Fibroblast of lung (primary cell): ENCODE measurements around the gene XCL2. TPM values are rescaled to one million over a fixed set of nuclear protein-coding genes. Genes with fewer than 3 reads are reported as not detected.

Source experiments
- DNase-seq, 2 donors: peaks; one replicate each; pipeline versions ENCODE4 v3.0.0 to v3.0.0-alpha.2; 2010; ENCODE audit warnings: low read depth in 2 of 2
- H2AFZ ChIP-seq: 2 replicates; pipeline ENCODE4 v1.5.1; 2012; ENCODE audit warnings: low read length, control low read depth, inconsistent platforms
- H3K27ac ChIP-seq: 2 replicates; pipeline ENCODE4 v1.5.1; 2011; ENCODE audit warnings: low read length, control low read depth; ENCODE audit not compliant: insufficient read depth
- H3K27me3 ChIP-seq: 2 replicates; pipeline ENCODE4 v1.5.1; 2011; ENCODE audit warnings: mild to moderate bottlenecking, low read length; ENCODE audit not compliant: control insufficient read depth, insufficient read depth
- H3K36me3 ChIP-seq: 2 replicates; pipeline ENCODE4 v1.5.1; 2011; ENCODE audit warnings: low read length; ENCODE audit not compliant: control insufficient read depth, insufficient read depth
- H3K4me1 ChIP-seq: 2 replicates; pipeline ENCODE4 v1.5.1; 2011; ENCODE audit warnings: low read length; ENCODE audit not compliant: control insufficient read depth, insufficient read depth; ENCODE audit errors: extremely low read depth
- H3K4me2 ChIP-seq: 2 replicates; pipeline ENCODE4 v1.5.1; 2011; ENCODE audit warnings: low read length, control low read depth; ENCODE audit not compliant: insufficient read depth; ENCODE audit errors: extremely low read depth
- H3K4me3 ChIP-seq, 4 experiments: fragments of 200-600 bp in 1 of 4; sonication (generic) in 1 of 4; replicated peaks in 1 of 4; 2 replicates each; pipeline ENCODE4 v1.5.1; 2011 to 2016; ENCODE audit warnings: low read length in 4 of 4, low read depth in 3 of 4, mild to moderate bottlenecking in 3 of 4, control low read depth in 2 of 4, inconsistent platforms in 1 of 4, mixed read lengths in 1 of 4; ENCODE audit not compliant: insufficient read depth in 1 of 4; ENCODE audit errors: control extremely low read depth in 1 of 4
- H3K79me2 ChIP-seq: 2 replicates; pipeline ENCODE4 v1.5.1; 2012; ENCODE audit warnings: mild to moderate bottlenecking, low read length, inconsistent platforms; ENCODE audit not compliant: control insufficient read depth, insufficient read depth
- H3K9ac ChIP-seq: 2 replicates; pipeline ENCODE4 v1.5.1; 2011; ENCODE audit warnings: mild to moderate bottlenecking, low read length, control low read depth; ENCODE audit not compliant: insufficient read depth
- H3K9me3 ChIP-seq: 2 replicates; pipeline ENCODE4 v1.5.1; 2012; ENCODE audit warnings: low read depth, low read length; ENCODE audit not compliant: control insufficient read depth, insufficient read depth
- H4K20me1 ChIP-seq: 2 replicates; pipeline ENCODE4 v1.5.1; 2011; ENCODE audit warnings: low read length; ENCODE audit not compliant: control insufficient read depth, insufficient read depth; ENCODE audit errors: extremely low read depth
- EZH2 ChIP-seq: IDR thresholded peaks from 2 replicates; pipeline ENCODE4 v1.5.1; 2012; ENCODE audit warnings: low read length, control low read depth, mild to moderate bottlenecking; ENCODE audit errors: missing control alignments
- polyA plus RNA-seq, 2 donors: library from polyadenylated mRNA; depleted of rRNA in 1 of 2; stranded (reverse) in 1 of 2; unstranded in 1 of 2; fragments of >200 nt; gene quantifications; 2 replicates each; pipeline ENCODE4 v1.2.1, GENCODE V29; 2011 to 2012; ENCODE audit warnings: missing spikeins in 1 of 2
- total RNA-seq: library from RNA; depleted of rRNA; stranded (reverse); fragments of >200 nt; gene quantifications from 2 replicates; pipeline ENCODE4 v1.2.1, GENCODE V29; 2014
- TF ChIP-seq, protein P1 (sequence below), 2 donors: IDR thresholded peaks in 1 of 2; conservative IDR thresholded peaks in 1 of 2; 1 replicate in 1 of 2; 2 replicates in 1 of 2; pipeline ENCODE4 v1.5.1; 2011 to 2012; ENCODE audit warnings: low read length in 2 of 2, control low read depth in 1 of 2, inconsistent platforms in 1 of 2, low read depth in 1 of 2, mild to moderate bottlenecking in 1 of 2

The XCL2 gene
- total and polyA plus RNA-seq, 2 donors (not counting 1 experiment from before 2014, with no cell fraction given), result not detected

DNA sequence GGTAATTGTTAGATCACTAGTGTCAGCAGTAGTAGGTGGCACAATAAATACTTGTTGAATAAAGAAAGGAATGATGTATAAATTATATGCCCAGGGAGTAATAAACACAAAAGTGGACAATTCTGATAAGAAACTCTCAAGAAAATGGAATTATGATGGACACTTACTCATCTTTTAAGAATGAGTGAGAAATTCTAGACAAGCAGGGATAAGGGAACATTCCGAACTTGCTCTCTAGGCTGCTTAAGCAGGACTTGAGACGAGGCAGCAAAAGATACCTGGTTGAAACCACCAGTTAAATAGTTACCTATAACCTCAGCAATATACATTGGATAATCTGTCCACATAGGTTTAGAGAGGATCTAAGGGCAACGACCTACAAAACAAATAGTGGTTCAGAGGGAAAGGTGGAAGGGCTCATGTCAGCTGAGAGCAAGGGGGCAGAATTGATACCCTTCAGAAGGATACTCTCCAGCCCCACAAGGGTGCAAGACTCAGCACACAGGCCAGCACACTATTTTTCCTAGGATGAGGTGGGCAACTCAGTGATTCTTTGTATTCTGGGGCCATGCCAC, 46.3 kb downstream of the XCL2 start:
- Histone ChIP-seq H3K4me3 (no peak overlapping the region), H3K4me1 (no peaks in the 10 kb centered on the region), H3K79me2 (no peaks in the 10 kb centered on the region), H3K9me3 (no peaks in the 10 kb centered on the region), H3K27ac (no peak overlapping the region), H3K9ac (no peak overlapping the region), H4K20me1 (no peaks in the 10 kb centered on the region), H2AFZ (no peak overlapping the region), H3K36me3 (no peaks in the 10 kb centered on the region), H3K27me3 (no peaks in the 10 kb centered on the region), H3K4me2 (no peak overlapping the region)
- no peak for TF ChIP-seq EZH2
- TF ChIP-seq, protein P1, sequence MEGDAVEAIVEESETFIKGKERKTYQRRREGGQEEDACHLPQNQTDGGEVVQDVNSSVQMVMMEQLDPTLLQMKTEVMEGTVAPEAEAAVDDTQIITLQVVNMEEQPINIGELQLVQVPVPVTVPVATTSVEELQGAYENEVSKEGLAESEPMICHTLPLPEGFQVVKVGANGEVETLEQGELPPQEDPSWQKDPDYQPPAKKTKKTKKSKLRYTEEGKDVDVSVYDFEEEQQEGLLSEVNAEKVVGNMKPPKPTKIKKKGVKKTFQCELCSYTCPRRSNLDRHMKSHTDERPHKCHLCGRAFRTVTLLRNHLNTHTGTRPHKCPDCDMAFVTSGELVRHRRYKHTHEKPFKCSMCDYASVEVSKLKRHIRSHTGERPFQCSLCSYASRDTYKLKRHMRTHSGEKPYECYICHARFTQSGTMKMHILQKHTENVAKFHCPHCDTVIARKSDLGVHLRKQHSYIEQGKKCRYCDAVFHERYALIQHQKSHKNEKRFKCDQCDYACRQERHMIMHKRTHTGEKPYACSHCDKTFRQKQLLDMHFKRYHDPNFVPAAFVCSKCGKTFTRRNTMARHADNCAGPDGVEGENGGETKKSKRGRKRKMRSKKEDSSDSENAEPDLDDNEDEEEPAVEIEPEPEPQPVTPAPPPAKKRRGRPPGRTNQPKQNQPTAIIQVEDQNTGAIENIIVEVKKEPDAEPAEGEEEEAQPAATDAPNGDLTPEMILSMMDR (conservative IDR thresholded peaks at IDR 0.05 in 1 of 2, IDR thresholded peaks at IDR 0.05 in 1 of 2; ENCODE audit: low read depth in 1 of 2, low read length in 2 of 2), result no peak
- no peak for DNase-seq

DNA sequence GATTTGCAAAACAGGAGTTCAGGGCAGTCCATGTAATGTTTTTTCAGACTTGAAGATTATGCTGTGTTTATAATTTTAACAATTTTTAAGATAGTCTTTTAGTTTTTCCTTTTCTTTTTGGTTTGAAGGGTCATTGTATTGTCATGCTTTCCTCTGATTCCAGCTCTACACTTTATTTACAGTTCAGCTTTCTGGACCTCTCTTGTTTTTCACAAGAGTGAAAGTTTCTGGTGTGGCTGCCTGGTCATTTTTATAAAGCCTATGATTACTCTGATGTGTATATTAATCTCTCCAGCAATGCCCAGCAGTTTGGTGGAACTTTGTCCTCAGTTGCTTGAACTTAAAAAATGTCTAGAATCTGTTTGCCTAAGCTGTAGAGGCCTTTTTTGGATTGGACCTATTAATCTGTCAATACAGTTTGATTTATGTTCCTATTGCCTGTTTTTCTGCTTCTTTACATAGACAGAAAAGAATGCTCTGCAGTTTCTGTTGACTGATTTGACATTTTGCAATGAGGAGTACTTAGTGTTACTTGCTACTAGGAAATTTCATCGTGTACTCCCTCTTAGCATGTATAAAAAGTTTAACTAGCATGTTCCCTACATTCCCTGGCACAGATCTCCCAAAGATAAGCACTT, 52.2 kb downstream of the XCL2 start:
- no peak overlapping the region for H2AFZ ChIP-seq
- no peaks in the 10 kb centered on the region for H3K36me3 ChIP-seq
- no peak overlapping the region for H3K4me2 ChIP-seq
- no peaks in the 10 kb centered on the region for H3K4me1 ChIP-seq
- H3K9me3 ChIP-seq, result no peaks in the 10 kb centered on the region
- DNase-seq, result no peak
- TF ChIP-seq, protein P1 (conservative IDR thresholded peaks at IDR 0.05 in 1 of 2, IDR thresholded peaks at IDR 0.05 in 1 of 2; ENCODE audit: low read depth in 1 of 2, low read length in 2 of 2), result no peak
- no peak for TF ChIP-seq EZH2
- no peak overlapping the region for H3K4me3 ChIP-seq
- no peaks in the 10 kb centered on the region for H3K79me2 ChIP-seq
- H3K27ac ChIP-seq, result no peak overlapping the region
- H3K9ac ChIP-seq, result no peak overlapping the region
- no peaks in the 10 kb centered on the region for H4K20me1 ChIP-seq
- no peaks in the 10 kb centered on the region for H3K27me3 ChIP-seq

Other genes starting within 250 kb of the XCL2 start
- gene XCL1, start 32.6 kb upstream of the XCL2 start, total RNA-seq, result not detected in 2 replicates
- gene XCL1, start 32.6 kb upstream of the XCL2 start, polyA plus RNA-seq, result not detected in 2 replicates
- gene DPT, start 185.2 kb upstream of the XCL2 start, total RNA-seq, result 4.1 and 13.6 TPM in 2 replicates
- 2.4 and 7.7 TPM in 2 replicates for gene DPT, start 185.2 kb upstream of the XCL2 start, polyA plus RNA-seq